ENCODE data around the gene CTNND2. TPM values are rescaled to one million over a fixed set of nuclear protein-coding genes. Genes with fewer than 3 reads are reported as not detected.

CTNND2 gene
- total RNA-seq, 1 donor from 2014 or later, result 13.9 TPM

- no peaks in the 10 kb centered on the region for H3K79me2 ChIP-seq (ENCODE audit: low read depth)
- peak overlapping the region; percentile 4 for H3K27ac Mint-ChIP-seq
- H3K36me3 Mint-ChIP-seq, result peaks cover 39% of the 10 kb centered on the region
- no peak overlapping the region for H3K27ac ChIP-seq
- H3K4me2 ChIP-seq, result peak overlapping the region; percentile 97
- peaks cover 4% of the 10 kb centered on the region for H3K27me3 Mint-ChIP-seq (ENCODE audit: insufficient read depth, low read depth)
- peaks cover 18% of the 10 kb centered on the region for H3F3A ChIP-seq (ENCODE audit: low read depth)
- peak overlapping the region; percentile 63 for H3K4me3 ChIP-seq
- H2AFZ ChIP-seq (replicated peaks), result no peak overlapping the region
- no peaks in the 10 kb centered on the region for H4K20me1 ChIP-seq (ENCODE audit: low read depth)
- H3K36me3 ChIP-seq, result no peaks in the 10 kb centered on the region
- H3K4me1 ChIP-seq, result peaks cover 46% of the 10 kb centered on the region
- H3K9ac ChIP-seq, result no peak overlapping the region
- DNase-seq (ENCODE audit: low spot score), result peak; percentile 90
- peaks cover 26% of the 10 kb centered on the region for H3K27me3 ChIP-seq
- peaks cover 6% of the 10 kb centered on the region for H3K9me3 Mint-ChIP-seq
- H3K4me3 Mint-ChIP-seq, result peak overlapping the region; percentile 82
- TF ChIP-seq EZH2phosphoT487 (IDR thresholded peaks at IDR 0.05) (peak; percentile 56), EZH2 (IDR thresholded peaks at IDR 0.05) (no peak)
- TF ChIP-seq, protein P1, sequence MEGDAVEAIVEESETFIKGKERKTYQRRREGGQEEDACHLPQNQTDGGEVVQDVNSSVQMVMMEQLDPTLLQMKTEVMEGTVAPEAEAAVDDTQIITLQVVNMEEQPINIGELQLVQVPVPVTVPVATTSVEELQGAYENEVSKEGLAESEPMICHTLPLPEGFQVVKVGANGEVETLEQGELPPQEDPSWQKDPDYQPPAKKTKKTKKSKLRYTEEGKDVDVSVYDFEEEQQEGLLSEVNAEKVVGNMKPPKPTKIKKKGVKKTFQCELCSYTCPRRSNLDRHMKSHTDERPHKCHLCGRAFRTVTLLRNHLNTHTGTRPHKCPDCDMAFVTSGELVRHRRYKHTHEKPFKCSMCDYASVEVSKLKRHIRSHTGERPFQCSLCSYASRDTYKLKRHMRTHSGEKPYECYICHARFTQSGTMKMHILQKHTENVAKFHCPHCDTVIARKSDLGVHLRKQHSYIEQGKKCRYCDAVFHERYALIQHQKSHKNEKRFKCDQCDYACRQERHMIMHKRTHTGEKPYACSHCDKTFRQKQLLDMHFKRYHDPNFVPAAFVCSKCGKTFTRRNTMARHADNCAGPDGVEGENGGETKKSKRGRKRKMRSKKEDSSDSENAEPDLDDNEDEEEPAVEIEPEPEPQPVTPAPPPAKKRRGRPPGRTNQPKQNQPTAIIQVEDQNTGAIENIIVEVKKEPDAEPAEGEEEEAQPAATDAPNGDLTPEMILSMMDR (IDR thresholded peaks at IDR 0.05), result no peak
- H3K9me3 ChIP-seq (ENCODE audit: low read depth), result no peaks in the 10 kb centered on the region
- peaks cover 43% of the 10 kb centered on the region for H3K4me1 Mint-ChIP-seq
Observed at GRCh38 chr5:11385901-11386293, 518.3 kb downstream of the CTNND2 start.

DNA sequence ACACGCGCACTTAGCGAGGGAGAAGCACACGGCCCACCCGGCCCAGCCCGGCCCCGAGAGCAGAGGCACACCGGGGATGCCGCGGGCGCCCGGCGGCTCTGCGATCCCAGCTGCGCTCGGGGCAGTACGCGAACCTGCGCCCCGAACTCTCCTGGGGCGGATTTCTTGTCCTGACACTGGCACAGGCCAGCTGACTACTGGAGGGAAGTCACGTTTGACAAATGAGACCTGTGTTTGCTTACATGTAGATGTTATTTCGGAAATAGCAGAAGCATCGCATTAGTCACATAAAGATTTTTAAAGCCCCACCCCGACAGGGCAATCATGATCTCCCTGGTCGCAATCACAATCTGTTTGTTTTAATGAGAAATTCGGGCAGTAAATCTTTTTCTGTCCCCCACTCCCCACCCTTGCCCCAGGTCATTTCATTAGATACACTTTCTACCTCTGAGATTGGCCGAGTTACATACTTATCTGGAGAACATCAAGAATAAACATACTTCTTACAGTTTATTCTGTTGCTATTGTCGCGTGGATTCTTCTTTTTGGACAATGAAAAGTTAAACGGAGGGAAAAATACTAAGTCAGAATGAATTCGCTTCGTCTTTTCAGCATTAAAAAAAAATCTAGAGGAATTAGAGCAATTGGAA lies 518.9 kb downstream of the CTNND2 start:
- H3F3A ChIP-seq (ENCODE audit: low read depth), result peaks cover 18% of the 10 kb centered on the region
- H2AFZ ChIP-seq (replicated peaks), result no peak overlapping the region
- no peaks in the 10 kb centered on the region for H3K79me2 ChIP-seq (ENCODE audit: low read depth)
- peaks cover 26% of the 10 kb centered on the region for H3K27me3 ChIP-seq
- H3K9ac ChIP-seq, result no peak overlapping the region
- Mint-ChIP-seq H3K4me1 (peaks cover 40% of the 10 kb centered on the region), H3K4me3 (peak overlapping the region; percentile 82), H3K27ac (peak overlapping the region; percentile 2), H3K9me3 (peaks cover 6% of the 10 kb centered on the region), H3K36me3 (peaks cover 43% of the 10 kb centered on the region), H3K27me3 (ENCODE audit: insufficient read depth, low read depth) (peaks cover 4% of the 10 kb centered on the region)
- TF ChIP-seq EZH2phosphoT487 (IDR thresholded peaks at IDR 0.05), result peak; percentile 7
- no peak for TF ChIP-seq EZH2 (IDR thresholded peaks at IDR 0.05)
- TF ChIP-seq, protein P1 (IDR thresholded peaks at IDR 0.05), result no peak
- peak; percentile 53 for DNase-seq (ENCODE audit: low spot score)
- H3K4me1 ChIP-seq, result peaks cover 41% of the 10 kb centered on the region
- H3K36me3 ChIP-seq, result no peaks in the 10 kb centered on the region
- H4K20me1 ChIP-seq (ENCODE audit: low read depth), result no peaks in the 10 kb centered on the region
- H3K4me2 ChIP-seq, result peak overlapping the region; percentile 97
- H3K9me3 ChIP-seq (ENCODE audit: low read depth), result no peaks in the 10 kb centered on the region
- no peak overlapping the region for H3K27ac ChIP-seq
- H3K4me3 ChIP-seq, result peak overlapping the region; percentile 63

GRCh38 chr5:11384441-11385250 lies 519.6 kb downstream of the CTNND2 start:
- Histone ChIP-seq H4K20me1 (ENCODE audit: low read depth) (no peaks in the 10 kb centered on the region), H3F3A (ENCODE audit: low read depth) (peaks cover 18% of the 10 kb centered on the region), H3K36me3 (no peaks in the 10 kb centered on the region), H3K9me3 (ENCODE audit: low read depth) (no peaks in the 10 kb centered on the region), H3K9ac (no peak overlapping the region), H3K4me3 (peak overlapping the region; percentile 63), H3K27ac (no peak overlapping the region), H3K4me2 (peak overlapping the region; percentile 97), H3K79me2 (ENCODE audit: low read depth) (no peaks in the 10 kb centered on the region), H3K4me1 (peaks cover 35% of the 10 kb centered on the region), H2AFZ (replicated peaks) (peak overlapping the region; percentile 81), H3K27me3 (peaks cover 26% of the 10 kb centered on the region)
- H3K36me3 Mint-ChIP-seq, result peaks cover 42% of the 10 kb centered on the region
- TF ChIP-seq, protein P1 (IDR thresholded peaks at IDR 0.05), result peak; percentile 4
- TF ChIP-seq EZH2 (IDR thresholded peaks at IDR 0.05), result no peak
- peak; percentile 40 for TF ChIP-seq EZH2phosphoT487 (IDR thresholded peaks at IDR 0.05)
- H3K27ac Mint-ChIP-seq, result peak overlapping the region; percentile 6
- peaks cover 6% of the 10 kb centered on the region for H3K27me3 Mint-ChIP-seq (ENCODE audit: insufficient read depth, low read depth)
- peaks cover 6% of the 10 kb centered on the region for H3K9me3 Mint-ChIP-seq
- peak; percentile 55 for DNase-seq (ENCODE audit: low spot score)
- peaks cover 39% of the 10 kb centered on the region for H3K4me1 Mint-ChIP-seq
- H3K4me3 Mint-ChIP-seq, result peak overlapping the region; percentile 77
